Upper lobe of left lung (tissue), 6 donors: ENCODE measurements around the gene CENPP. TPM values are rescaled to one million over a fixed set of nuclear protein-coding genes. Genes with fewer than 3 reads are reported as not detected.

Experiments
- ATAC-seq, 2 donors: fragments of 200-7000 bp; cut with Tn5 transposase; one replicate each; pipeline ENCODE4 v1.9.1; 2022; ENCODE audit warnings: mild to moderate bottlenecking in 2 of 2, moderate library complexity in 2 of 2; ENCODE audit not compliant: low FRiP score in 2 of 2
- DNase-seq, 2 donors: peaks; one replicate each; pipeline ENCODE4 v3.0.0-alpha.2; 2019 to 2020
- H3K27ac ChIP-seq, 4 donors: fragments of 200-600 bp; sonication (generic); one replicate each; pipeline ENCODE4 v1.5.1; 2016 to 2019
- H3K27me3 ChIP-seq, 4 donors: fragments of 200-600 bp; sonication (generic); one replicate each; pipeline ENCODE4 v1.5.1; 2017 to 2019
- H3K36me3 ChIP-seq, 4 donors: fragments of 200-600 bp; sonication (generic); one replicate each; pipeline ENCODE4 v1.5.1; 2016 to 2019
- H3K4me1 ChIP-seq, 4 donors: fragments of 200-600 bp; sonication (generic); one replicate each; pipeline ENCODE4 v1.5.1; 2018 to 2019
- H3K4me3 ChIP-seq, 4 donors: fragments of 200-600 bp; sonication (generic); one replicate each; pipeline ENCODE4 v1.5.1; 2017 to 2019; ENCODE audit warnings: mild to moderate bottlenecking in 2 of 4, moderate library complexity in 1 of 4
- H3K9me3 ChIP-seq, 4 donors: fragments of 200-600 bp; sonication (generic); one replicate each; pipeline ENCODE4 v1.5.1; 2018 to 2019
- CTCF ChIP-seq, 6 experiments: fragments of 450-650 bp in 4 of 6; fragments of 200-600 bp in 2 of 6; sonication (generic) in 2 of 6; IDR thresholded peaks; one replicate each; pipeline ENCODE4 v1.5.1; 2016 to 2019; ENCODE audit warnings: antibody characterized with exemption in 6 of 6
- EP300 ChIP-seq, 4 donors: sonication (generic); formaldehyde crosslinking; IDR thresholded peaks; one replicate each; pipeline ENCODE4 v1.5.1; 2017; ENCODE audit warnings: antibody characterized with exemption in 4 of 4, control low read depth in 2 of 4
- POLR2A ChIP-seq, 4 donors: fragments of 450-650 bp; IDR thresholded peaks; one replicate each; pipeline ENCODE4 v1.5.1; 2016 to 2017; ENCODE audit warnings: antibody characterized with exemption in 4 of 4, mild to moderate bottlenecking in 2 of 4
- POLR2AphosphoS5 ChIP-seq, 2 donors: sonication (generic); formaldehyde crosslinking; IDR thresholded peaks; one replicate each; pipeline ENCODE4 v1.5.1; 2017; ENCODE audit warnings: antibody characterized with exemption in 2 of 2
- WGBS, 2 donors: methylation state at CpG; one replicate each; pipeline ENCODE4 v1.1.5; 2017 to 2018; 5-methylcytosine and 5-hydroxymethylcytosine counted together
- total RNA-seq, 6 donors: library from RNA; depleted of rRNA in 4 of 6; stranded (reverse); fragments of >200 nt in 4 of 6; gene quantifications; one replicate each; pipeline versions ENCODE4 v1.1.0 to v1.2.1, GENCODE V29; 2016 to 2021
- donor health status: DM: no; HTN: no; CAD: no; lungs with moderate emphysema.
- donor health status: DM: no; HTN: yes; CAD: no; lungs with severe emphysema.

Gene CENPP
- total RNA-seq, 6 donors from 2014 or later = 2.9 to 17.8 (median 4.9) TPM

DNA sequence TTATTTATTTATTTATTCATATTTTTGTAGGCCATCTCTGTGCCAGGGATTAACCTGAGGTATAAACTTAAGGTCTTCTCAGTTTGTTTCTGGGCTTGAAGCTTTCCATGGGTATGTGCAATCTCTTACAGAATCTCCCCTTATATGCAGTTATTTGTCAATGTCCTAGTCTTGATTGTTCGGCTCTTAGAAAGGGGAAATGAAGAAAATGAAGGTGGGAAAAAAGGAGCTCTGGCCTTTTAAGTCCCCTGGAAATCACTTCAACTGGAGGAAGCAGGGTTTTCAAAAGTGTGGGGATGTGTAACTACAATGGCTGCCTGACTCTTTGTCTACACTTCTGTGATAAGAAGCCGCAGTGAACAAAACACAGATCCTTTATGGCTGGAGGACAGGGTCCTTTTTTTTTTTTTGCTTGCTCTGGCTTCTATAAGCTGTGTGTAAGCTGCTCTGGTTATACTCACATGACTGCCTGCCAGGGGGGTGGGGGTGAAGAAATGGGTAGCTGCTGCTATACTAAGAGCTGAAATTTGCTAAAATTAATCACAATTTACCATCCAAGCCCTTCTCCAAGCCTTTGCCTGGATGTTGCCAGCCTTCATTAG lies 33.7 kb downstream of the CENPP start:
- DNase-seq (no peak), ATAC-seq (no peak)
- Histone ChIP-seq H3K9me3 (peaks cover 0 to 11% (median 7%) of the 10 kb centered on the region in 4 donors), H3K27ac (no peak overlapping the region), H3K27me3 (no peaks in the 10 kb centered on the region), H3K36me3 (no peaks in the 10 kb centered on the region), H3K4me3 (no peak overlapping the region), H3K4me1 (no peaks in the 10 kb centered on the region)
- no peak for TF ChIP-seq CTCF (IDR thresholded peaks at IDR 0.05)
- no peak for TF ChIP-seq EP300 (IDR thresholded peaks at IDR 0.05)
- no peak for TF ChIP-seq POLR2AphosphoS5 (IDR thresholded peaks at IDR 0.05)
- TF ChIP-seq POLR2A (IDR thresholded peaks at IDR 0.05) = no peak
- 43 to 61% methylated on average over 2 of the region's 2 CpGs for WGBS, 2 donors

DNA sequence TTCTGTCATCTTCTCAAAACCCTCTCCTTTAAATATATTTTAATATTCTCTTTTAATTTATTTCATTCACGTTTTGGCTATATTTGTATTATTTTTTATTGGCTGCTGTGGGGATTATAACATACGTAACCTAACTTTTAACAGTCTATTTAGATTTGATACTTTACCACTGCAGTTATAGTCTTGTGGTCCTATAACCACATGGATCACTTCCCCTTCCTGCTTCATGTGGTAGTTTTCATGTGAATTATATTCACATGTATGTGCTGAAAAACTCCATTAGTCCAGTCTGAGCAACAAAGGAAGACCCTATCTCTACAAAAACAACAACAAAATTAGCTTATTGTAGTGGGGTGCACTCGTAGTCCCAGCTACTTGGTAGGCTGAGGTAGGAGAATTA lies 34.3 kb downstream of the CENPP start:
- 80 to 92% methylated on average over 3 of the region's 3 CpGs for WGBS, 2 donors
- H3K4me3 ChIP-seq = no peak overlapping the region
- ATAC-seq (no peak), DNase-seq (no peak)
- H3K27ac ChIP-seq = no peak overlapping the region
- H3K9me3 ChIP-seq = peaks cover 0 to 7% (median 4%) of the 10 kb centered on the region in 4 donors
- no peaks in the 10 kb centered on the region for H3K36me3 ChIP-seq
- no peaks in the 10 kb centered on the region for H3K4me1 ChIP-seq
- TF ChIP-seq CTCF (IDR thresholded peaks at IDR 0.05) = no peak
- TF ChIP-seq EP300 (IDR thresholded peaks at IDR 0.05) = no peak
- no peak for TF ChIP-seq POLR2A (IDR thresholded peaks at IDR 0.05)
- no peak for TF ChIP-seq POLR2AphosphoS5 (IDR thresholded peaks at IDR 0.05)
- no peaks in the 10 kb centered on the region for H3K27me3 ChIP-seq

DNA sequence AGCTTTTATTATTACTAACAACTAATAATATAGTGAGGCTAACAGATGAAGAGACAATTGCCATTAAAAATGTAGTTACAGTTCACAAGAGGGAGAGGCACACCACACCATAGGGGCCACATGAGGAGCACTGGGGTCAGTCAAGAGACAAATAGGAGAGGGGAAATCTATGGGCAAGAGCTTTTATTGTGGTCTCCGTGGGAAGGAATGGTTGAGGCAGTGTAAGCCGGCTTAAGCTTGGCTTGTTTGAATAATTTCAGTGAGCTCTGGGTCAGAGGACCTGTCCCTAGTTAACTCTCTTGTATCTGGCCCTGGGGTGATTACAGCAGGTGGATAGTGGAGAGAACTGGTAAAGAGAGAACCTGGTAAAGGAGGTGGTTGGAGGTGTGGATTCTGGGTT lies 43.3 kb downstream of the CENPP start:
- WGBS, 2 donors = 44 to 65% methylated on average over 2 of the region's 2 CpGs
- TF ChIP-seq CTCF (IDR thresholded peaks at IDR 0.05) (no peak), POLR2A (IDR thresholded peaks at IDR 0.05) (no peak), EP300 (IDR thresholded peaks at IDR 0.05) (no peak), POLR2AphosphoS5 (IDR thresholded peaks at IDR 0.05) (no peak)

DNA sequence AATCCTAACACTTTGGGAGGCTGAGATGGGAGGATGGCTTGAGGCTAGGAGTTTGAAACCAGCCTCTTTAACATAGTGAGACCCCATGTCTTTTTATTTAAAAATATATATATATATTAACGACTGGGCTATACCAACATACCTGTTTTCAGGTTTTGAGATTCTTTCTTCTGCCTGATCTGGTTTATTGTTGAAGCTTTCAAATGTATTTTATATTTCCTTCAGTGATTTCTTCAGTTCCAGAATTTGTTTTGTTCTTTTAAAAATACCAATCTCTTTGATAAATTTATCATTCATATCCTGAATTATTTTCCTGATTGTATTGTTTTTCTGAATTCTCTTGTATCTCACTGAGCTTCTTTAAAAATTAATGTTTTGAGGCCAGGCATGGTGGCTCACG lies 47.4 kb downstream of the CENPP start:
- H3K36me3 ChIP-seq = no peaks in the 10 kb centered on the region
- H3K4me1 ChIP-seq = no peaks in the 10 kb centered on the region
- H3K27ac ChIP-seq = no peak overlapping the region
- ATAC-seq (no peak), DNase-seq (no peak)
- no peak for TF ChIP-seq POLR2A (IDR thresholded peaks at IDR 0.05)
- no peak for TF ChIP-seq POLR2AphosphoS5 (IDR thresholded peaks at IDR 0.05)
- TF ChIP-seq CTCF (IDR thresholded peaks at IDR 0.05) = no peak
- TF ChIP-seq EP300 (IDR thresholded peaks at IDR 0.05) = no peak
- WGBS, 2 donors = 100% methylated on average over 2 of the region's 2 CpGs
- H3K27me3 ChIP-seq = no peaks in the 10 kb centered on the region
- no peak overlapping the region for H3K4me3 ChIP-seq
- peaks cover 0 to 8% (median 2%) of the 10 kb centered on the region in 4 donors for H3K9me3 ChIP-seq

More for the DNA sequence above, 43.3 kb downstream of the CENPP start:
- ATAC-seq (no peak), DNase-seq (no peak)
- Histone ChIP-seq H3K27me3 (no peaks in the 10 kb centered on the region), H3K9me3 (peaks cover 0 to 5% (median 2%) of the 10 kb centered on the region in 4 donors), H3K4me1 (no peaks in the 10 kb centered on the region), H3K36me3 (no peaks in the 10 kb centered on the region), H3K27ac (no peak overlapping the region), H3K4me3 (no peak overlapping the region)

- 59 to 84% methylated on average over 2 of the region's 2 CpGs for WGBS, 2 donors
- no peak for TF ChIP-seq POLR2A (IDR thresholded peaks at IDR 0.05)
- TF ChIP-seq CTCF (IDR thresholded peaks at IDR 0.05) = no peak
- no peak for TF ChIP-seq POLR2AphosphoS5 (IDR thresholded peaks at IDR 0.05)
- TF ChIP-seq EP300 (IDR thresholded peaks at IDR 0.05) = no peak
- no peak overlapping the region for H3K4me3 ChIP-seq
- H3K36me3 ChIP-seq = no peaks in the 10 kb centered on the region
- peaks cover 0 to 8% (median 2%) of the 10 kb centered on the region in 4 donors for H3K9me3 ChIP-seq
- no peak overlapping the region for H3K27ac ChIP-seq
- ATAC-seq (no peak), DNase-seq (no peak)
- H3K27me3 ChIP-seq = no peaks in the 10 kb centered on the region
- no peaks in the 10 kb centered on the region for H3K4me1 ChIP-seq
Measured at GRCh38 chr9:92377876-92378275, 52.1 kb downstream of the CENPP start.
